Progenitor cell of endocrine pancreas (in vitro differentiated cells): Measurements from ENCODE around the gene JAK1. TPM values are rescaled to one million over a fixed set of nuclear protein-coding genes. Genes with fewer than 3 reads are reported as not detected.
"Not testable (repeated sequence)": the region's sequence is repeated elsewhere in the genome, so short reads cannot be mapped to it uniquely, and the experiment has no call there.

ENCODE experiments used
- DNase-seq: peaks from one replicate; pipeline ENCODE4 v3.0.0; 2021; ENCODE audit warnings: low spot score; ENCODE audit not compliant: unreplicated experiment
- H3K27ac Mint-ChIP-seq: 2 replicates; pipeline ENCODE4 v1.8.0; 2021; ENCODE audit warnings: mild to moderate bottlenecking, moderate library complexity, mixed read lengths
- H3K27me3 Mint-ChIP-seq: 2 replicates; pipeline ENCODE4 v1.8.0; 2021; ENCODE audit warnings: mixed read lengths
- H3K36me3 Mint-ChIP-seq: 2 replicates; pipeline ENCODE4 v1.8.0; 2022; ENCODE audit warnings: mixed read lengths; ENCODE audit not compliant: insufficient read depth
- H3K4me1 Mint-ChIP-seq: 2 replicates; pipeline ENCODE4 v1.8.0; 2021; ENCODE audit warnings: low read depth, mixed read lengths
- H3K4me3 Mint-ChIP-seq: 2 replicates; pipeline ENCODE4 v1.8.0; 2021; ENCODE audit warnings: low read depth, mild to moderate bottlenecking, moderate library complexity, mixed read lengths
- H3K9me3 Mint-ChIP-seq: 2 replicates; pipeline ENCODE4 v1.8.0; 2021; ENCODE audit warnings: low read depth, mixed read lengths
- CTCF ChIP-seq: fragments of 200-600 bp; sonication (generic); IDR thresholded peaks from one replicate; pipeline ENCODE4 v1.5.0; 2021; ENCODE audit warnings: antibody characterized with exemption, mild to moderate bottlenecking; ENCODE audit not compliant: unreplicated experiment
- total RNA-seq: library from RNA; stranded (reverse); gene quantifications from 2 replicates; pipeline ENCODE4 v1.2.1, GENCODE V29; 2021

Gene JAK1
- total RNA-seq, 1 donor from 2014 or later = 32.5 TPM

- no peak for TF ChIP-seq CTCF
- no peaks in the 10 kb centered on the region for H3K36me3 Mint-ChIP-seq
- no peak for DNase-seq
- no peaks in the 10 kb centered on the region for H3K9me3 Mint-ChIP-seq
- H3K27me3 Mint-ChIP-seq = peaks cover 37% of the 10 kb centered on the region
- peaks cover 2% of the 10 kb centered on the region for H3K4me1 Mint-ChIP-seq
- no peak overlapping the region for H3K4me3 Mint-ChIP-seq
- H3K27ac Mint-ChIP-seq = no peak overlapping the region
Measured at GRCh38 chr1:65006806-65007205, 40.5 kb upstream of the JAK1 start.

GRCh38 chr1:65003316-65003664 is 36.9 kb upstream of the JAK1 start:
- Mint-ChIP-seq H3K4me1 (peaks cover 4% of the 10 kb centered on the region), H3K27me3 (peaks cover 47% of the 10 kb centered on the region), H3K27ac (peak overlapping the region; percentile 49), H3K36me3 (peaks cover 6% of the 10 kb centered on the region), H3K4me3 (peak overlapping the region; percentile 68), H3K9me3 (peaks cover 11% of the 10 kb centered on the region)
- no peak for DNase-seq
- no peak for TF ChIP-seq CTCF

GRCh38 chr1:65002508-65003315 is 36.4 kb upstream of the JAK1 start:
- H3K27ac Mint-ChIP-seq = peak overlapping the region; percentile 49
- DNase-seq = peak; percentile 54

GRCh38 chr1:65002156-65002507 is 35.8 kb upstream of the JAK1 start:
- Mint-ChIP-seq H3K4me1 (peaks cover 4% of the 10 kb centered on the region), H3K36me3 (peaks cover 12% of the 10 kb centered on the region), H3K4me3 (peak overlapping the region; percentile 68), H3K27me3 (peaks cover 47% of the 10 kb centered on the region), H3K9me3 (peaks cover 21% of the 10 kb centered on the region), H3K27ac (no peak overlapping the region)
- no peak for DNase-seq
- TF ChIP-seq CTCF = no peak

More at GRCh38 chr1:65002508-65003315, 36.4 kb upstream of the JAK1 start:
- Mint-ChIP-seq H3K4me3 (peak overlapping the region; percentile 68), H3K36me3 (peaks cover 10% of the 10 kb centered on the region), H3K27me3 (peaks cover 47% of the 10 kb centered on the region), H3K9me3 (peaks cover 16% of the 10 kb centered on the region), H3K4me1 (peaks cover 4% of the 10 kb centered on the region)
- no peak for TF ChIP-seq CTCF

- H3K4me1 Mint-ChIP-seq = peaks cover 12% of the 10 kb centered on the region
- H3K9me3 Mint-ChIP-seq = peaks cover 21% of the 10 kb centered on the region
- peak overlapping the region; percentile 2 for H3K4me3 Mint-ChIP-seq
- no peak for DNase-seq
- peaks cover 46% of the 10 kb centered on the region for H3K27me3 Mint-ChIP-seq
- peaks cover 12% of the 10 kb centered on the region for H3K36me3 Mint-ChIP-seq
- TF ChIP-seq CTCF = no peak
- peak overlapping the region; percentile 32 for H3K27ac Mint-ChIP-seq
Measured at GRCh38 chr1:65001231-65001792, 35.0 kb upstream of the JAK1 start.

- peaks cover 12% of the 10 kb centered on the region for H3K36me3 Mint-ChIP-seq
- not testable (repeated sequence) for DNase-seq, H3K4me3 Mint-ChIP-seq, H3K27ac Mint-ChIP-seq
- H3K9me3 Mint-ChIP-seq = peaks cover 21% of the 10 kb centered on the region
- peaks cover 22% of the 10 kb centered on the region for H3K27me3 Mint-ChIP-seq
- peaks cover 19% of the 10 kb centered on the region for H3K4me1 Mint-ChIP-seq
Measured at GRCh38 chr1:64998425-64998948, 32.1 kb upstream of the JAK1 start.
